Left lung (tissue), 10 donors: Measurements from ENCODE around the gene ALDH1A1. TPM values are rescaled to one million over a fixed set of nuclear protein-coding genes. Genes with fewer than 3 reads are reported as not detected.

Source experiments
- ATAC-seq: fragments of 200-7000 bp; cut with Tn5 transposase; one replicate; pipeline ENCODE4 v1.9.1; 2020; ENCODE audit warnings: moderate library complexity
- DNase-seq, 4 donors: peaks; one replicate each; pipeline ENCODE4 v3.0.0-alpha.2; 2013 to 2020
- H3K27ac ChIP-seq, 2 donors: fragments of 200-600 bp; sonication (generic) in 1 of 2; one replicate each; pipeline versions ENCODE4 v1.5.0 to v1.8.0; 2020 to 2021
- H3K27me3 ChIP-seq, 2 donors: fragments of 200-600 bp; sonication (generic) in 1 of 2; one replicate each; pipeline versions ENCODE4 v1.5.0 to v1.8.0; 2020 to 2021
- H3K36me3 ChIP-seq, 2 donors: fragments of 200-600 bp; sonication (generic) in 1 of 2; one replicate each; pipeline versions ENCODE4 v1.5.0 to v1.8.0; 2020 to 2021
- H3K4me1 ChIP-seq, 2 donors: fragments of 200-600 bp; one replicate each; pipeline ENCODE4 v1.8.0; 2021
- H3K4me3 ChIP-seq, 2 donors: fragments of 200-600 bp; sonication (generic) in 1 of 2; one replicate each; pipeline versions ENCODE4 v1.5.0 to v1.8.0; 2020 to 2021; ENCODE audit warnings: mild to moderate bottlenecking in 1 of 2
- H3K9me3 ChIP-seq, 2 donors: fragments of 200-600 bp; sonication (generic) in 1 of 2; one replicate each; pipeline versions ENCODE4 v1.5.0 to v1.8.0; 2020 to 2021
- intact Hi-C, 2 donors: fragments of 100-400 bp; cut with DNase I; formaldehyde crosslinking; loops; one replicate each; pipeline versions ENCODE4 v1.11.2 to v1.14.2; 2022
- polyA plus RNA-seq, 6 donors: library from polyadenylated mRNA; unstranded; fragments of 120-200 nt; gene quantifications; one replicate each; pipeline ENCODE4 v1.2.1, GENCODE V29; 2013; ENCODE audit not compliant: insufficient read length in 6 of 6
- total RNA-seq, 2 donors: library from RNA; stranded (reverse); fragmentation: NEBNext Ultra II Directional; extraction: Animal tissue kit (Norgen Biotek cat#: 25700); gene quantifications; one replicate each; pipeline ENCODE4 v1.2.1, GENCODE V29; 2021
- TF ChIP-seq, protein P1 (sequence below), 2 donors: fragments of 200-600 bp; sonication (generic) in 1 of 2; IDR thresholded peaks; one replicate each; pipeline versions ENCODE4 v1.5.0 to v1.8.0; 2021; ENCODE audit warnings: antibody characterized with exemption in 2 of 2
- donor health status: DM: no; HTN: yes; CAD: no.
- donor health status: DM: no; HTN: no; CAD: no.

Gene ALDH1A1
- total and polyA plus RNA-seq, 8 donors = 23.2 to 126 (median 46.6) TPM

DNA sequence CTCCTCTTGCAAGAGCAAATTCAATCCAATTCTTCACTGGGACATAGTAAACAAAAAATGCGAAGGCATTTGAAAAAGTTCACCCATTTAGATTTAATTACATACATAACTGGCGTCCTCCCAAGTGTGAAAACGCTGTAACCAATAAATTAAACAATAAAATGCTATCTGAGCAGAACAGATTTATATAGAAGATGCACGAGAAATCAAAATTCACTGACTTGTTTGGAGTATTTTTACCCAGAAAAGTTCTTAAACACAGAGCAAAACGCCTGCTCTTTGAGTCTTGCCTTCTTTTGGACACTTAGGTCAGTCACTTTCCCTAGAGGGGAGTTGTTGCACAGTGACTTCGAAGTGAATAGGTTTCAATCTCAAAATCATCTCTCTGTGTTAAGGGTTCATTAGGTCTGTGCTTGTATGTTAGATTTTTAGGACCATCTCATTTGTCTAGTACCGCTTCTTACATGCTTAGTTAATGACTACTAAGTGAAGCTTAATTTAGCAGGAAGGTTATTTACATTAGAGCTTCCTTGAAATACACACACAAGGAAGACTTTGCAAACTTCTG is 1.9 kb downstream of the ALDH1A1 start:
- Histone ChIP-seq H3K27me3 (no peaks in the 10 kb centered on the region), H3K4me1 (peaks cover 6 to 78% of the 10 kb centered on the region in 2 donors), H3K27ac (peak overlapping the region; percentile 72 to 83), H3K9me3 (no peaks in the 10 kb centered on the region), H3K4me3 (peak overlapping the region; percentile 34 to 42), H3K36me3 (no peaks in the 10 kb centered on the region)
- ATAC-seq = no peak
- intact Hi-C loops = no loop called here
- no peak for DNase-seq
- TF ChIP-seq, protein P1, sequence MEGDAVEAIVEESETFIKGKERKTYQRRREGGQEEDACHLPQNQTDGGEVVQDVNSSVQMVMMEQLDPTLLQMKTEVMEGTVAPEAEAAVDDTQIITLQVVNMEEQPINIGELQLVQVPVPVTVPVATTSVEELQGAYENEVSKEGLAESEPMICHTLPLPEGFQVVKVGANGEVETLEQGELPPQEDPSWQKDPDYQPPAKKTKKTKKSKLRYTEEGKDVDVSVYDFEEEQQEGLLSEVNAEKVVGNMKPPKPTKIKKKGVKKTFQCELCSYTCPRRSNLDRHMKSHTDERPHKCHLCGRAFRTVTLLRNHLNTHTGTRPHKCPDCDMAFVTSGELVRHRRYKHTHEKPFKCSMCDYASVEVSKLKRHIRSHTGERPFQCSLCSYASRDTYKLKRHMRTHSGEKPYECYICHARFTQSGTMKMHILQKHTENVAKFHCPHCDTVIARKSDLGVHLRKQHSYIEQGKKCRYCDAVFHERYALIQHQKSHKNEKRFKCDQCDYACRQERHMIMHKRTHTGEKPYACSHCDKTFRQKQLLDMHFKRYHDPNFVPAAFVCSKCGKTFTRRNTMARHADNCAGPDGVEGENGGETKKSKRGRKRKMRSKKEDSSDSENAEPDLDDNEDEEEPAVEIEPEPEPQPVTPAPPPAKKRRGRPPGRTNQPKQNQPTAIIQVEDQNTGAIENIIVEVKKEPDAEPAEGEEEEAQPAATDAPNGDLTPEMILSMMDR (IDR thresholded peaks at IDR 0.05) = no peak

DNA sequence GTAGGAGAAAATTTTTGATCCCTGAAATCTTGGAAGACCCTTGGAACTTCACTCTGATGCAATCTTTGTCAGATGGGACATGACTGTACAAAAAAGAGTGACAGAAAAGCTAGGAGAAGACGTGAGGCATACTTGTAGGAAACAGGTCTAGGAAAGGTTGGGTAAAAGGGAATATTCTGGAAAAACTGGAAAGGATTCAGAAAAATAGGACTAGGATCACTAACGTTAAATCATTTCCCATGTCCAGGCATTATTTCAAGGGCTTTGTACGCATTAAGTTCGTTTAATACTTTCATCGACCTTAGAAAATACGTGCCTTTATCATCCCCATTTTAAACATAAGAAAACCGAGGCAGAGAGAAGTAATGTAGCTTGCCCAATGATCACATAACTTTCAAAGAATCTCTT is 2.9 kb downstream of the ALDH1A1 start:
- Histone ChIP-seq H3K4me3 (no peak overlapping the region), H3K27ac (peak overlapping the region; percentile 72 to 83), H3K36me3 (no peaks in the 10 kb centered on the region), H3K27me3 (no peaks in the 10 kb centered on the region), H3K9me3 (no peaks in the 10 kb centered on the region), H3K4me1 (peaks cover 6 to 73% of the 10 kb centered on the region in 2 donors)
- ATAC-seq (no peak), DNase-seq (no peak)
- intact Hi-C loops = no loop called here
- TF ChIP-seq, protein P1 (IDR thresholded peaks at IDR 0.05) = no peak

DNA sequence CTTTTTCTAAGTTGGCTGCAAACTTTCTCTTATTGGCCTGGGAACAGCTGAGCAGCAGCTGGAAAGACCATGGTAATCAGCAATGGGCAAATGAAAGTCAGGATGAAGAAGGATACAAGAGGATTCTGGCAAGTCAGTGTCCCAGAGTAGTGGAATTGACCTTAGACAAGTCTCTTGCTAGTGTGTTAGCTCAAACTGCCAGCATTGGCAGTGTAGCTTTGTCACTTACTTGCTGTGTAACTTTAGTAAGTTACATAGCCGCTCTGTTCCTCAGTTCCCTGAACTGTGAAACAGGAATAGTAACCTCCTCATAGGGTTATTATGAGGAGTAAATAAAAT is 3.6 kb downstream of the ALDH1A1 start:
- H3K27ac ChIP-seq = peak overlapping the region; percentile 15 to 46
- peaks cover 6 to 66% of the 10 kb centered on the region in 2 donors for H3K4me1 ChIP-seq
- no peak for ATAC-seq
- no peaks in the 10 kb centered on the region for H3K27me3 ChIP-seq
- H3K4me3 ChIP-seq = no peak overlapping the region
- TF ChIP-seq, protein P1 (IDR thresholded peaks at IDR 0.05) = no peak
- DNase-seq = no peak
- no peaks in the 10 kb centered on the region for H3K9me3 ChIP-seq
- intact Hi-C loops = no loop called here
- no peaks in the 10 kb centered on the region for H3K36me3 ChIP-seq

DNA sequence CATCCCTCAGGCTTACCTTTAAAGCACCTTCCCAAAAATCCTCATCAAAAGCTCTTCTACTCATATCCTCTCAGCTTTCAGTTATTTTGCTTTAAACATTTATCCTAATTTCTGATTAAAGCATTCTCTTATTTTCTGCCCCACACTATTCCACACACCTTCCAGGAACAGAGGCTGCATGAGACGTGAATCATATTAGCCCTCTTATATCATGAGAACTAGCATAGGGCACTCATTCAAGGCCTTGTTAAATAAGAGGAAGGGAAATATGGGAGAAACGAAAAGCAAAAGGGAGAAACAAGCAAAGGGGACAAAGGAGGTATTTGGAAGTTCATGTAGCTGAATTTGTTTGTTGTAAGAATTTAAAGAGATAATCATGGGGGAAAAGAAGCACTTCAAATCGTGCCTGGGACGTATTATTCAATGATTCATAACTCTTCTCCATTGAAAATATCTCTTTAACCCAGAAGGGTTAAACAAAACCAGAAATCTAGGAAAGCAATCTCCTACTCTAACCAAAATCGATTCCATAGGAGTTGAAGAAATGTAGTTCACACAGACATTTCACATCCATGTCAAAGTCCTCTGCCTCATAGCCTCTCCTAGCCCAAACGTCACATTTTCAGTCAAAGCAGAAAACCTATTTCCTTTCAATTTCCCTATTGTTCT is 4.1 kb downstream of the ALDH1A1 start:
- H3K4me1 ChIP-seq = peaks cover 6 to 61% of the 10 kb centered on the region in 2 donors
- no peaks in the 10 kb centered on the region for H3K36me3 ChIP-seq
- no peak overlapping the region for H3K4me3 ChIP-seq
- DNase-seq (no peak), ATAC-seq (peak; percentile 23)
- intact Hi-C loops = no loop called here
- H3K27me3 ChIP-seq = no peaks in the 10 kb centered on the region
- TF ChIP-seq, protein P1 (IDR thresholded peaks at IDR 0.05) = no peak
- H3K27ac ChIP-seq = peak overlapping the region; percentile 20 to 46
- no peaks in the 10 kb centered on the region for H3K9me3 ChIP-seq

DNA sequence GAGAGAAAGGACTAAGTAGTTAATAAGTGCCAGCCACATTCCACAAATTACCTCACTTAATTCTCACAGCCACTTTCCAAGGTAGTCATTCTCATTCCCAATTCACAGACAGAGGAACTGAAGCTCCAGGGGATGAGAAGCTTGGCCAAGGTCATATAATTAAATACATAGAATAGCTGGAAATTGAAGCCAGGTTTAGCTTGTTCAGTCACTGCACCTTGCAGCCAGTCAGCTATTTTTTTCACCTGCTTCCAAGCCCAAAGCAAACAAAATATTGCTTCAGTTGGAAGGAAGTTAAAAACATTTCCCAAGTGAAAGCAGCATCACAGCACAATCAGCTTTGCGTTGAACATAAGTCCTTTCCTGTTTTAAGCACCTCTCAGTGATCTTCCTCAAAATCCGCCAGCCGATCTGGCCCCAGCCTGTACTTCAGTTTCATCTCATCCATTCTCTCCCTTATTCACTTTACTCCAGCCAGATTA is 4.8 kb downstream of the ALDH1A1 start:
- intact Hi-C loops = no loop called here
- ATAC-seq (peak; percentile 3), DNase-seq (no peak)
- no peak overlapping the region for H3K4me3 ChIP-seq
- no peaks in the 10 kb centered on the region for H3K27me3 ChIP-seq
- no peaks in the 10 kb centered on the region for H3K36me3 ChIP-seq
- TF ChIP-seq, protein P1 (IDR thresholded peaks at IDR 0.05) = no peak
- peaks cover 6 to 54% of the 10 kb centered on the region in 2 donors for H3K4me1 ChIP-seq
- peak overlapping the region; percentile 20 to 46 for H3K27ac ChIP-seq
- H3K9me3 ChIP-seq = no peaks in the 10 kb centered on the region
